ENCODE data around the gene SUSD1.
A peak's percentile ranks its signal among the peaks of the same experiment; 100 is the strongest.

GRCh38 chr9:112020680-112021596, 154.2 kb downstream of the SUSD1 start:
- TF ChIP-seq POLR2A (IDR thresholded peaks at IDR 0.05; ENCODE audit: borderline replicate concordance, extremely low read depth, insufficient read depth, insufficient read length) (no peak), CEBPB (IDR thresholded peaks at IDR 0.05; ENCODE audit: low read depth) (peak; percentile 39; the same call in 1 of the 2 replicates), POLR2AphosphoS5 (IDR thresholded peaks at IDR 0.05; ENCODE audit: low read depth, low read length) (no peak), ATF3 (IDR thresholded peaks at IDR 0.05) (no peak), RAD21 (IDR thresholded peaks at IDR 0.05; ENCODE audit: low read depth) (peak; percentile 21; the same call in 1 of the 2 replicates)
- TF ChIP-seq, protein P1, sequence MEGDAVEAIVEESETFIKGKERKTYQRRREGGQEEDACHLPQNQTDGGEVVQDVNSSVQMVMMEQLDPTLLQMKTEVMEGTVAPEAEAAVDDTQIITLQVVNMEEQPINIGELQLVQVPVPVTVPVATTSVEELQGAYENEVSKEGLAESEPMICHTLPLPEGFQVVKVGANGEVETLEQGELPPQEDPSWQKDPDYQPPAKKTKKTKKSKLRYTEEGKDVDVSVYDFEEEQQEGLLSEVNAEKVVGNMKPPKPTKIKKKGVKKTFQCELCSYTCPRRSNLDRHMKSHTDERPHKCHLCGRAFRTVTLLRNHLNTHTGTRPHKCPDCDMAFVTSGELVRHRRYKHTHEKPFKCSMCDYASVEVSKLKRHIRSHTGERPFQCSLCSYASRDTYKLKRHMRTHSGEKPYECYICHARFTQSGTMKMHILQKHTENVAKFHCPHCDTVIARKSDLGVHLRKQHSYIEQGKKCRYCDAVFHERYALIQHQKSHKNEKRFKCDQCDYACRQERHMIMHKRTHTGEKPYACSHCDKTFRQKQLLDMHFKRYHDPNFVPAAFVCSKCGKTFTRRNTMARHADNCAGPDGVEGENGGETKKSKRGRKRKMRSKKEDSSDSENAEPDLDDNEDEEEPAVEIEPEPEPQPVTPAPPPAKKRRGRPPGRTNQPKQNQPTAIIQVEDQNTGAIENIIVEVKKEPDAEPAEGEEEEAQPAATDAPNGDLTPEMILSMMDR (IDR thresholded peaks at IDR 0.05 in 2 of 3, conservative IDR thresholded peaks at IDR 0.05 in 1 of 3; ENCODE audit: borderline replicate concordance in 1 of 3, insufficient read depth in 1 of 3, low read depth in 2 of 3, low read length in 2 of 3) = no peak

Measured in HCT116 (cell line).